Measurements from ENCODE around the gene GSK3B. TPM values are rescaled to one million over a fixed set of nuclear protein-coding genes. Genes with fewer than 3 reads are reported as not detected.

GSK3B gene
- total and polyA plus RNA-seq, 2 donors (not counting 1 experiment from before 2014, with no cell fraction given) = 12.3 to 33.3 TPM

- peak overlapping the region; percentile 75 for H2AFZ ChIP-seq (ENCODE audit: insufficient read depth, low read depth, low read length, poor library complexity, severe bottlenecking)
- intact Hi-C loops (cut with micrococcal nuclease) = loop anchor here (1.0 to 10.0 kb wide), 6 partner anchors 393 to 1449 kb away; partner anchors contain the start of genes ARHGAP31, B4GALT4, CD80 and CFAP91
- Mint-ChIP-seq H3K27ac (no peak overlapping the region), H3K4me3 (no peak overlapping the region), H3K27me3 (no peaks in the 10 kb centered on the region), H3K9me3 (ENCODE audit: insufficient read depth) (no peaks in the 10 kb centered on the region), H3K4me1 (peaks cover 8% of the 10 kb centered on the region)
- WGBS (ENCODE audit: insufficient coverage) = under 1% methylated on average over 57 of the region's 58 CpGs
- ATAC-seq (ENCODE audit: low read depth) (peak; percentile 15), DNase-seq (peak; percentile 90)
- CTCF ChIA-PET = interaction anchor here (1.0 to 2.0 kb wide), 5 partner anchors 23 to 322 kb away, joined by 3 to 6 read pairs (median 3); no protein-coding TSS in a partner anchor
- H3K9ac ChIP-seq (ENCODE audit: low read length) = peak overlapping the region; percentile 100
- H3K4me3 ChIP-seq (ENCODE audit: control extremely low read depth in 1 of 5, extremely low read depth in 1 of 5, insufficient read depth in 1 of 5, low read depth in 2 of 5, low read length in 4 of 5) = peak overlapping the region; percentile 82 to 96 (median 87)
- H3K27me3 ChIP-seq (replicated peaks in 1 of 4; ENCODE audit: control extremely low read depth in 1 of 4, control insufficient read depth in 3 of 4, insufficient read depth in 4 of 4, low read length in 3 of 4) = no peaks in the 10 kb centered on the region
- H3K9me3 ChIP-seq (ENCODE audit: control extremely low read depth in 1 of 3, control insufficient read depth in 2 of 3, insufficient read depth in 1 of 3, low read length in 2 of 3) = peaks cover 0 to 4% (median 0%) of the 10 kb centered on the region in 3 donors
- TF ChIP-seq CTCF (IDR thresholded peaks at IDR 0.05) = no peak
- H3K4me1 ChIP-seq (ENCODE audit: control insufficient read depth in 2 of 2, insufficient read depth in 2 of 2, low read length in 2 of 2) = peaks cover 25 to 30% of the 10 kb centered on the region in 2 donors
- H3K79me2 ChIP-seq (ENCODE audit: control insufficient read depth, insufficient read depth, low read length) = peaks cover 52% of the 10 kb centered on the region
- H3K36me3 ChIP-seq (replicated peaks in 1 of 2; ENCODE audit: control extremely low read depth in 1 of 2, control insufficient read depth in 1 of 2, extremely low read depth in 1 of 2, insufficient read depth in 2 of 2, low read length in 1 of 2) = no peaks in the 10 kb centered on the region
- peaks cover 27% of the 10 kb centered on the region for H4K20me1 ChIP-seq (ENCODE audit: control insufficient read depth, insufficient read depth, low read length, poor library complexity, severe bottlenecking)
- H3K4me2 ChIP-seq (replicated peaks; ENCODE audit: low read depth, low read length, poor library complexity, severe bottlenecking) = peak overlapping the region; percentile 90
- POLR2A ChIA-PET = interaction anchor here (0.5 to 2.8 kb wide), 9 partner anchors 14 to 1451 kb away, joined by 3 to 18 read pairs (median 3); partner anchors contain the start of genes LRRC58, NDUFB4, RABL3 and TIMMDC1
- H3K27ac ChIP-seq (ENCODE audit: low read length in 2 of 2) = peak overlapping the region; percentile 100
These were observed 1.2 kb upstream of the GSK3B start for GRCh38 chr3:120095226-120095978.

- no peaks in the 10 kb centered on the region for H3K9me3 Mint-ChIP-seq (ENCODE audit: insufficient read depth)
- peak overlapping the region; percentile 42 to 96 (median 84) for H3K4me3 ChIP-seq (ENCODE audit: control extremely low read depth in 1 of 5, extremely low read depth in 1 of 5, insufficient read depth in 1 of 5, low read depth in 2 of 5, low read length in 4 of 5)
- peaks cover 56% of the 10 kb centered on the region for H3K79me2 ChIP-seq (ENCODE audit: control insufficient read depth, insufficient read depth, low read length)
- no peaks in the 10 kb centered on the region for H3K27me3 ChIP-seq (replicated peaks in 1 of 4; ENCODE audit: control extremely low read depth in 1 of 4, control insufficient read depth in 3 of 4, insufficient read depth in 4 of 4, low read length in 3 of 4)
- H3K27ac ChIP-seq (ENCODE audit: low read length in 2 of 2) = peak overlapping the region; percentile 100
- peak overlapping the region; percentile 75 for H2AFZ ChIP-seq (ENCODE audit: insufficient read depth, low read depth, low read length, poor library complexity, severe bottlenecking)
- H3K4me1 ChIP-seq (ENCODE audit: control insufficient read depth in 2 of 2, insufficient read depth in 2 of 2, low read length in 2 of 2) = peaks cover 25 to 33% of the 10 kb centered on the region in 2 donors
- peaks cover 0 to 4% (median 0%) of the 10 kb centered on the region in 3 donors for H3K9me3 ChIP-seq (ENCODE audit: control extremely low read depth in 1 of 3, control insufficient read depth in 2 of 3, insufficient read depth in 1 of 3, low read length in 2 of 3)
- H3K4me3 Mint-ChIP-seq = no peak overlapping the region
- DNase-seq = peak; percentile 100
- POLR2A ChIA-PET = interaction anchor here (0.5 to 2.8 kb wide), 9 partner anchors 11 to 1452 kb away, joined by 3 to 18 read pairs (median 4); partner anchors contain the start of genes LRRC58, NDUFB4, RABL3 and TIMMDC1
- peak overlapping the region; percentile 100 for H3K9ac ChIP-seq (ENCODE audit: low read length)
- no peak overlapping the region for H3K27ac Mint-ChIP-seq
- H3K4me1 Mint-ChIP-seq = peaks cover 8% of the 10 kb centered on the region
- no peaks in the 10 kb centered on the region for H3K27me3 Mint-ChIP-seq
- H3K36me3 ChIP-seq (replicated peaks in 1 of 2; ENCODE audit: control extremely low read depth in 1 of 2, control insufficient read depth in 1 of 2, extremely low read depth in 1 of 2, insufficient read depth in 2 of 2, low read length in 1 of 2) = no peaks in the 10 kb centered on the region
- TF ChIP-seq EZH2 (IDR thresholded peaks at IDR 0.05; ENCODE audit: borderline replicate concordance, insufficient read depth, low read depth, low read length, poor library complexity, severe bottlenecking) = peak; percentile 65
- TF ChIP-seq CTCF (IDR thresholded peaks at IDR 0.05) = no peak
- H4K20me1 ChIP-seq (ENCODE audit: control insufficient read depth, insufficient read depth, low read length, poor library complexity, severe bottlenecking) = peaks cover 28% of the 10 kb centered on the region
- H3K4me2 ChIP-seq (replicated peaks; ENCODE audit: low read depth, low read length, poor library complexity, severe bottlenecking) = peak overlapping the region; percentile 90
- WGBS (ENCODE audit: insufficient coverage) = 0% methylated on average over 31 of the region's 31 CpGs
- intact Hi-C loops (cut with micrococcal nuclease) = loop anchor here (1.0 to 10.0 kb wide), 13 partner anchors 38 to 1450 kb away; partner anchors contain the start of genes ARHGAP31, B4GALT4, CD80 and CFAP91
- peak; percentile 66 for ATAC-seq (ENCODE audit: low read depth)
- CTCF ChIA-PET = interaction anchor here (1.1 to 2.0 kb wide), 3 partner anchors 22 to 323 kb away, joined by 3 to 6 read pairs (median 3); no protein-coding TSS in a partner anchor
These were observed 554 bp upstream of the GSK3B start for GRCh38 chr3:120094776-120095225.

Data from B cell (primary cell).